ENCODE data around the gene KCNS1. TPM values are rescaled to one million over a fixed set of nuclear protein-coding genes. Genes with fewer than 3 reads are reported as not detected.

Gene KCNS1
- total RNA-seq, 1 experiment from 2014 or later = 1.2 TPM

DNA sequence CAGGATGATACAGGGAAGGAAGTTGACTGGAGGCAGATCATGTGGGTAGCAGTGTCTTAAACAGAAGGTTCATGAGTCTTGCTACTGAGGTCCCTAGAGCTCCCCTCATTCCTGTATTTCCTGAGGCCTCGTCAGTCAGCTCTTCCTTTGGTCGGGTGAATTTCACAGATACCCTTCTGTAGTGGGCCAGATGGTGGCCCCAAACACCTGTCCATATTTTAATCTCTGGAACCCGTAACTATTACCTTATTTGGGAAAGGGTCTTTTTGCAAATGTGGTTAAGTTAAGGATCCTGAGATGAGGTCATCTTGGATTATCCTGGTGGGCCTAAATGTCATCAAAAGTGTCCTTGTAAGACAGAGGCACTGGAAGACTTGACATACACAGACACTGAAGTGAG is 9.6 kb downstream of the KCNS1 start (continued):
- TF ChIP-seq, protein P1, sequence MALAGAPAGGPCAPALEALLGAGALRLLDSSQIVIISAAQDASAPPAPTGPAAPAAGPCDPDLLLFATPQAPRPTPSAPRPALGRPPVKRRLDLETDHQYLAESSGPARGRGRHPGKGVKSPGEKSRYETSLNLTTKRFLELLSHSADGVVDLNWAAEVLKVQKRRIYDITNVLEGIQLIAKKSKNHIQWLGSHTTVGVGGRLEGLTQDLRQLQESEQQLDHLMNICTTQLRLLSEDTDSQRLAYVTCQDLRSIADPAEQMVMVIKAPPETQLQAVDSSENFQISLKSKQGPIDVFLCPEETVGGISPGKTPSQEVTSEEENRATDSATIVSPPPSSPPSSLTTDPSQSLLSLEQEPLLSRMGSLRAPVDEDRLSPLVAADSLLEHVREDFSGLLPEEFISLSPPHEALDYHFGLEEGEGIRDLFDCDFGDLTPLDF (CRISPR knock-in tag; IDR thresholded peaks at IDR 0.05) = no peak

DNA sequence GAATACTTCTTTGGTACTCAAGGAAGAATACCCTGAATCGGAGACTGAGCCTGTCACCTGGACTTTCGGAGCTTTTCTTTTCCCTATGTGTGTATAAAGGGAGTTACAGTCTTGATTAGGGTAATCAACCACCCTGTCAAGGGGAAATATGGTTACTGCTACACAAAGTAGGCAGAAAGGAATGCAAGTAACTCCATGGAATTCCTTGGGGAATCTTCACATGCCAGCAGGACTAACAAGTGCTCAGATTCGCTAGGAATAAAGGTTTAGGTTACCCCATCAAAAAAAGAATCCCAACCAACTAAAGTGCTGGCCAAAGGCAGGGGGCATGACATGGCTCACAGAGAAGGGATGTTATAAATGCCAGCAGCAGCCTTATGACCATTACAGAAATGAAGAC is 10.4 kb downstream of the KCNS1 start:
- no peaks in the 10 kb centered on the region for H3K9me3 Mint-ChIP-seq
- no peaks in the 10 kb centered on the region for H3K27me3 Mint-ChIP-seq (ENCODE audit: low read depth)
- H3K27ac Mint-ChIP-seq = no peak overlapping the region
- no peak for DNase-seq (ENCODE audit: low spot score)
- no peak for ATAC-seq
- no peak overlapping the region for H3K4me3 Mint-ChIP-seq
- H3K4me1 Mint-ChIP-seq = peaks cover 12% of the 10 kb centered on the region
- no peaks in the 10 kb centered on the region for H3K36me3 Mint-ChIP-seq
- TF ChIP-seq, protein P2, sequence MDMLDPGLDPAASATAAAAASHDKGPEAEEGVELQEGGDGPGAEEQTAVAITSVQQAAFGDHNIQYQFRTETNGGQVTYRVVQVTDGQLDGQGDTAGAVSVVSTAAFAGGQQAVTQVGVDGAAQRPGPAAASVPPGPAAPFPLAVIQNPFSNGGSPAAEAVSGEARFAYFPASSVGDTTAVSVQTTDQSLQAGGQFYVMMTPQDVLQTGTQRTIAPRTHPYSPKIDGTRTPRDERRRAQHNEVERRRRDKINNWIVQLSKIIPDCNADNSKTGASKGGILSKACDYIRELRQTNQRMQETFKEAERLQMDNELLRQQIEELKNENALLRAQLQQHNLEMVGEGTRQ (CRISPR knock-in tag; IDR thresholded peaks at IDR 0.05) = no peak
- TF ChIP-seq, protein P3, sequence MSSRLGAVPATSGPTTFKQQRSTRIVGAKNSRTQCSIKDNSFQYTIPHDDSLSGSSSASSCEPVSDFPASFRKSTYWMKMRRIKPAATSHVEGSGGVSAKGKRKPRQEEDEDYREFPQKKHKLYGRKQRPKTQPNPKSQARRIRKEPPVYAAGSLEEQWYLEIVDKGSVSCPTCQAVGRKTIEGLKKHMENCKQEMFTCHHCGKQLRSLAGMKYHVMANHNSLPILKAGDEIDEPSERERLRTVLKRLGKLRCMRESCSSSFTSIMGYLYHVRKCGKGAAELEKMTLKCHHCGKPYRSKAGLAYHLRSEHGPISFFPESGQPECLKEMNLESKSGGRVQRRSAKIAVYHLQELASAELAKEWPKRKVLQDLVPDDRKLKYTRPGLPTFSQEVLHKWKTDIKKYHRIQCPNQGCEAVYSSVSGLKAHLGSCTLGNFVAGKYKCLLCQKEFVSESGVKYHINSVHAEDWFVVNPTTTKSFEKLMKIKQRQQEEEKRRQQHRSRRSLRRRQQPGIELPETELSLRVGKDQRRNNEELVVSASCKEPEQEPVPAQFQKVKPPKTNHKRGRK (CRISPR knock-in tag; IDR thresholded peaks at IDR 0.05; ENCODE audit: borderline replicate concordance) = no peak
- TF ChIP-seq, protein P4, sequence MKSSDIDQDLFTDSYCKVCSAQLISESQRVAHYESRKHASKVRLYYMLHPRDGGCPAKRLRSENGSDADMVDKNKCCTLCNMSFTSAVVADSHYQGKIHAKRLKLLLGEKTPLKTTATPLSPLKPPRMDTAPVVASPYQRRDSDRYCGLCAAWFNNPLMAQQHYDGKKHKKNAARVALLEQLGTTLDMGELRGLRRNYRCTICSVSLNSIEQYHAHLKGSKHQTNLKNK (CRISPR knock-in tag; IDR thresholded peaks at IDR 0.05) = no peak
- TF ChIP-seq SMAD3 (CRISPR knock-in tag; IDR thresholded peaks at IDR 0.05; ENCODE audit: borderline replicate concordance) (no peak), FOXK1 (CRISPR knock-in tag; IDR thresholded peaks at IDR 0.05) (no peak), ETV6 (CRISPR knock-in tag; IDR thresholded peaks at IDR 0.05) (no peak), ESRRA (CRISPR knock-in tag; IDR thresholded peaks at IDR 0.05; ENCODE audit: borderline replicate concordance) (no peak), NR2C2 (CRISPR knock-in tag; IDR thresholded peaks at IDR 0.05) (no peak), TEAD1 (CRISPR knock-in tag; IDR thresholded peaks at IDR 0.05) (no peak), TEAD4 (CRISPR knock-in tag; IDR thresholded peaks at IDR 0.05) (no peak), IRF2 (CRISPR knock-in tag; IDR thresholded peaks at IDR 0.05; ENCODE audit: borderline replicate concordance, low read depth) (no peak), GABPB1 (CRISPR knock-in tag; IDR thresholded peaks at IDR 0.05) (no peak), MXD4 (CRISPR knock-in tag; IDR thresholded peaks at IDR 0.05; ENCODE audit: borderline replicate concordance) (no peak)
- TF ChIP-seq, protein P5, sequence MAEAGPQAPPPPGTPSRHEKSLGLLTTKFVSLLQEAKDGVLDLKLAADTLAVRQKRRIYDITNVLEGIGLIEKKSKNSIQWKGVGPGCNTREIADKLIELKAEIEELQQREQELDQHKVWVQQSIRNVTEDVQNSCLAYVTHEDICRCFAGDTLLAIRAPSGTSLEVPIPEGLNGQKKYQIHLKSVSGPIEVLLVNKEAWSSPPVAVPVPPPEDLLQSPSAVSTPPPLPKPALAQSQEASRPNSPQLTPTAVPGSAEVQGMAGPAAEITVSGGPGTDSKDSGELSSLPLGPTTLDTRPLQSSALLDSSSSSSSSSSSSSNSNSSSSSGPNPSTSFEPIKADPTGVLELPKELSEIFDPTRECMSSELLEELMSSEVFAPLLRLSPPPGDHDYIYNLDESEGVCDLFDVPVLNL (CRISPR knock-in tag; IDR thresholded peaks at IDR 0.05; ENCODE audit: borderline replicate concordance, low read depth) = no peak
- TF ChIP-seq, protein P6, sequence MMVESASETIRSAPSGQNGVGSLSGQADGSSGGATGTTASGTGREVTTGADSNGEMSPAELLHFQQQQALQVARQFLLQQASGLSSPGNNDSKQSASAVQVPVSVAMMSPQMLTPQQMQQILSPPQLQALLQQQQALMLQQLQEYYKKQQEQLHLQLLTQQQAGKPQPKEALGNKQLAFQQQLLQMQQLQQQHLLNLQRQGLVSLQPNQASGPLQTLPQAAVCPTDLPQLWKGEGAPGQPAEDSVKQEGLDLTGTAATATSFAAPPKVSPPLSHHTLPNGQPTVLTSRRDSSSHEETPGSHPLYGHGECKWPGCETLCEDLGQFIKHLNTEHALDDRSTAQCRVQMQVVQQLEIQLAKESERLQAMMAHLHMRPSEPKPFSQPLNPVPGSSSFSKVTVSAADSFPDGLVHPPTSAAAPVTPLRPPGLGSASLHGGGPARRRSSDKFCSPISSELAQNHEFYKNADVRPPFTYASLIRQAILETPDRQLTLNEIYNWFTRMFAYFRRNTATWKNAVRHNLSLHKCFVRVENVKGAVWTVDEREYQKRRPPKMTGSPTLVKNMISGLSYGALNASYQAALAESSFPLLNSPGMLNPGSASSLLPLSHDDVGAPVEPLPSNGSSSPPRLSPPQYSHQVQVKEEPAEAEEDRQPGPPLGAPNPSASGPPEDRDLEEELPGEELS (CRISPR knock-in tag; IDR thresholded peaks at IDR 0.05) = no peak
- TF ChIP-seq, protein P7, sequence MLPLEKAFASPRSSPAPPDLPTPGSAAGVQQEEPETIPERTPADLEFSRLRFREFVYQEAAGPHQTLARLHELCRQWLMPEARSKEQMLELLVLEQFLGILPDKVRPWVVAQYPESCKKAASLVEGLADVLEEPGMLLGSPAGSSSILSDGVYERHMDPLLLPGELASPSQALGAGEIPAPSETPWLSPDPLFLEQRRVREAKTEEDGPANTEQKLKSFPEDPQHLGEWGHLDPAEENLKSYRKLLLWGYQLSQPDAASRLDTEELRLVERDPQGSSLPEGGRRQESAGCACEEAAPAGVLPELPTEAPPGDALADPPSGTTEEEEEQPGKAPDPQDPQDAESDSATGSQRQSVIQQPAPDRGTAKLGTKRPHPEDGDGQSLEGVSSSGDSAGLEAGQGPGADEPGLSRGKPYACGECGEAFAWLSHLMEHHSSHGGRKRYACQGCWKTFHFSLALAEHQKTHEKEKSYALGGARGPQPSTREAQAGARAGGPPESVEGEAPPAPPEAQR (CRISPR knock-in tag; IDR thresholded peaks at IDR 0.05) = no peak
- CTCF ChIA-PET = interaction anchor here (0.9 to 2.5 kb wide), 2 partner anchors 21 to 46 kb away, joined by 3 to 10 read pairs; no protein-coding TSS in a partner anchor
- POLR2A ChIA-PET = no interaction called here

Measured in WTC11 (cell line).